GM23248 (cell line): Measurements from ENCODE around the gene MOB4.

Source experiments
- EZH2 ChIP-seq: fragments of 200-600 bp; sonication (generic); IDR thresholded peaks from 2 replicates; pipeline ENCODE4 v1.6.1; 2018; ENCODE audit warnings: antibody characterized with exemption, mild to moderate bottlenecking; ENCODE audit not compliant: insufficient read depth, poor library complexity, severe bottlenecking
- EZH2phosphoT487 ChIP-seq: fragments of 200-600 bp; sonication (generic); IDR thresholded peaks from 2 replicates; pipeline ENCODE4 v1.6.1; 2018; ENCODE audit warnings: antibody characterized with exemption, moderate library complexity, mild to moderate bottlenecking, low read depth; ENCODE audit not compliant: insufficient read depth

- TF ChIP-seq EZH2phosphoT487 (no peak), EZH2 (no peak)
Measured at GRCh38 chr2:197547163-197547900, 31.5 kb downstream of the MOB4 start.
